Kidney (tissue), 22 donors: ENCODE measurements around the gene KCNC3. TPM values are rescaled to one million over a fixed set of nuclear protein-coding genes. Genes with fewer than 3 reads are reported as not detected.

ENCODE experiments used
- DNase-seq, 5 donors: peaks; one replicate each; pipeline ENCODE4 v3.0.0-alpha.2; 2013 to 2020
- FAIRE-seq: peaks from 2 replicates; lab custom pipeline; 2012; peaks lifted over from hg19 to GRCh38; lab: Jason Lieb, UNC
- H3K27ac ChIP-seq, 2 donors: one replicate each; pipeline ENCODE4 v1.7.0; 2013; ENCODE audit warnings: low read depth in 2 of 2, low read length in 2 of 2, inconsistent platforms in 1 of 2
- H3K27me3 ChIP-seq: one replicate; pipeline ENCODE4 v1.7.1; 2013; ENCODE audit warnings: low read length, inconsistent platforms; ENCODE audit not compliant: control insufficient read depth, insufficient read depth
- H3K36me3 ChIP-seq, 3 donors: one replicate each; pipeline versions ENCODE4 v1.7.0 to v1.7.1; 2013; ENCODE audit warnings: low read length in 3 of 3, control low read depth in 1 of 3, inconsistent platforms in 1 of 3; ENCODE audit not compliant: insufficient read depth in 3 of 3, control insufficient read depth in 2 of 3
- H3K4me1 ChIP-seq, 3 donors: one replicate each; pipeline versions ENCODE4 v1.7.0 to v1.7.1; 2013; ENCODE audit warnings: low read length in 3 of 3, inconsistent platforms in 1 of 3, low read depth in 1 of 3; ENCODE audit not compliant: control insufficient read depth in 2 of 3, insufficient read depth in 2 of 3
- H3K4me3 ChIP-seq, 3 donors: one replicate each; pipeline versions ENCODE4 v1.7.0 to v1.8.1; 2013; ENCODE audit warnings: low read length in 3 of 3, control low read depth in 1 of 3, inconsistent platforms in 1 of 3
- H3K9ac ChIP-seq, 3 donors: one replicate each; pipeline versions ENCODE4 v1.7.0 to v1.7.1; 2013; ENCODE audit warnings: low read length in 3 of 3, control low read depth in 1 of 3, inconsistent platforms in 1 of 3
- H3K9me3 ChIP-seq, 3 donors: one replicate each; pipeline versions ENCODE4 v1.7.0 to v1.7.1; 2013; ENCODE audit warnings: low read length in 3 of 3, control low read depth in 1 of 3, inconsistent platforms in 1 of 3; ENCODE audit not compliant: control insufficient read depth in 2 of 3, insufficient read depth in 1 of 3
- intact Hi-C: fragments of 100-400 bp; cut with DNase I; formaldehyde crosslinking; loops from one replicate; pipeline ENCODE4 v1.11.1; 2022
- long read RNA-seq, 10 donors: library from polyadenylated mRNA in 1 of 10; unstranded in 1 of 10; transcript quantifications; one replicate each; pipeline ENCODE4 v2.0.0 and lab custom pipeline, GENCODE V29; 2021 to 2026
- polyA plus RNA-seq: library from polyadenylated mRNA; stranded (reverse); fragments of 350-450 nt; fragmentation: Illumina TruSeq; extraction: RNeasy Lipid Tissue Mini Kit (QIAGEN cat#74804); gene quantifications from one replicate; pipeline ENCODE4 v1.2.3, GENCODE V29; 2014; ENCODE audit warnings: low read depth, low replicate concordance; ENCODE audit not compliant: insufficient read depth
- total RNA-seq: library from RNA; stranded (reverse); fragmentation: NEBNext Ultra II Directional; extraction: Animal tissue kit (Norgen Biotek cat#: 25700); gene quantifications from one replicate; pipeline ENCODE4 v1.2.1, GENCODE V29; 2021
- TF ChIP-seq, protein P1 (sequence below): IDR thresholded peaks from 3 replicates; pipeline ENCODE4 v1.5.1; 2012; ENCODE audit warnings: mild to moderate bottlenecking, moderate library complexity, borderline replicate concordance; ENCODE audit not compliant: insufficient read depth; ENCODE audit errors: extremely low read depth
- donor health status: control.
- donor health status: control.
- donor health status: control.
- donor health status: control.
- donor health status: control.
- donor health status: DM: yes; HTN: yes; CAD: no.
- donor health status: Normal renal cell carcinoma (clear cell type).

Gene KCNC3
- total RNA-seq (31.0 TPM), polyA plus RNA-seq (9.1 TPM)
- long read RNA-seq, donor 1: 0 reads
- long read RNA-seq, donor 2: 0 reads
- long read RNA-seq, donor 3, partial matches to known transcripts: 12 of 12 reads
- long read RNA-seq, donor 3, other reads (novel, unspliced or antisense): 0 of 12 reads
- long read RNA-seq, donor 4: 0 reads
- long read RNA-seq, donor 5: 0 reads
- long read RNA-seq, donor 6, partial matches to known transcripts: 5 of 5 reads
- long read RNA-seq, donor 6, other reads (novel, unspliced or antisense): 0 of 5 reads
- long read RNA-seq, donor 7, partial matches to known transcripts: 0 of 15 reads
- long read RNA-seq, donor 7, other reads (novel, unspliced or antisense): 15 of 15 reads
- long read RNA-seq, donor 8: 0 reads
- long read RNA-seq, donor 9: 0 reads
- long read RNA-seq, donor 10, partial matches to known transcripts: 8 of 8 reads
- long read RNA-seq, donor 10, other reads (novel, unspliced or antisense): 0 of 8 reads

DNA sequence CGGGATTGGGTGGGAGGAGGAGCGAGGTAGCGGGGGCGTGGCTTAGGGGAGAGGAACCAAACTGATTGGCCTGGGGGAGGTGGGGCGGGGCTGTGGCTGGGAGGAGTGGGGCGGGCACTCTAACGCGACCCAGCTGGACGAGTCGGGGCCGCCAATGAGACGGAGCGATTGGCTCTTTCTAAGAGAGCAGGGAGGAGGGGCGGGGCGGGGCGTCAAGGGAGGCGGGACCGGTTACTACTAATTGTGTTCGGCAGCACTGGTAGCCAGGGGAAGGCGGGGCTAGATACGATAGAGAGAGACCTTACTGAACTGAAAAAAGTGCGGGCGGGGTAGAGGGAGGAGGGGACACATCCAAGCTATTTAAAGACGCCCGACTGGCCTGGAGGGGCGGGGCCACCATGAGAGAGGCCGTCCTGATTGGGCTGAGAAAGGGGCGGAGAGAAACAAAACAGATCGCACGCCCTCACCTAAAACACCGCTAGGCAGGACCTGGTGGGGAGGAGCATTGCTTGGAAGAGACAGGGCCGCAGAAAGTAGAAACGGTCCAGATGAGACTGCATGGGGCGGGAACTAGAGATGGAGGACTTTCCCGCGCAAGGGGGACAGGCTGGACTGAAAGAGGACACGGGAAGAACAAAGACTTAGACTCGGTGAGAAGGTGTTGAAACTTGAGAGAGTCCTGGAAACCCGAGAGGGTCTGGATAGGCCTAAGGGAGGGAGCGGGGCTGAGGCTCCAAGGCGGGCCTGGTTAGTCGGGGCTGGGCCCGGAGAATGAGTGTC is at the start of gene KCNC3:
Gene KCNC3 (minus strand): TSS at position 232 of the 780 bp plus-strand sequence. CDS start 295 bp downstream, outside the sequence.
- H3K4me1 ChIP-seq: peaks cover 0 to 31% (median 0%) of the 10 kb centered on the region in 3 donors

GRCh38 chr19:50378863-50379236 is 49.7 kb upstream of the KCNC3 start:
- no peaks in the 10 kb centered on the region for H3K27me3 ChIP-seq

More for the DNA sequence above, at the start of gene KCNC3:
- intact Hi-C loops: no loop called here
- H3K36me3 ChIP-seq: no peaks in the 10 kb centered on the region
- peak within 1 kb of the TSS in 1 of 3 donors; percentile 35 for H3K9ac ChIP-seq
- FAIRE-seq (peak; percentile 97), DNase-seq (peak; percentile 100)
- H3K9me3 ChIP-seq: no peaks in the 10 kb centered on the region
- TF ChIP-seq, protein P1, sequence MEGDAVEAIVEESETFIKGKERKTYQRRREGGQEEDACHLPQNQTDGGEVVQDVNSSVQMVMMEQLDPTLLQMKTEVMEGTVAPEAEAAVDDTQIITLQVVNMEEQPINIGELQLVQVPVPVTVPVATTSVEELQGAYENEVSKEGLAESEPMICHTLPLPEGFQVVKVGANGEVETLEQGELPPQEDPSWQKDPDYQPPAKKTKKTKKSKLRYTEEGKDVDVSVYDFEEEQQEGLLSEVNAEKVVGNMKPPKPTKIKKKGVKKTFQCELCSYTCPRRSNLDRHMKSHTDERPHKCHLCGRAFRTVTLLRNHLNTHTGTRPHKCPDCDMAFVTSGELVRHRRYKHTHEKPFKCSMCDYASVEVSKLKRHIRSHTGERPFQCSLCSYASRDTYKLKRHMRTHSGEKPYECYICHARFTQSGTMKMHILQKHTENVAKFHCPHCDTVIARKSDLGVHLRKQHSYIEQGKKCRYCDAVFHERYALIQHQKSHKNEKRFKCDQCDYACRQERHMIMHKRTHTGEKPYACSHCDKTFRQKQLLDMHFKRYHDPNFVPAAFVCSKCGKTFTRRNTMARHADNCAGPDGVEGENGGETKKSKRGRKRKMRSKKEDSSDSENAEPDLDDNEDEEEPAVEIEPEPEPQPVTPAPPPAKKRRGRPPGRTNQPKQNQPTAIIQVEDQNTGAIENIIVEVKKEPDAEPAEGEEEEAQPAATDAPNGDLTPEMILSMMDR: no peak
- peaks cover 9% of the 10 kb centered on the region for H3K27me3 ChIP-seq
- peak within 1 kb of the TSS; percentile 74 to 81 (median 79) for H3K4me3 ChIP-seq
- H3K27ac ChIP-seq: peak within 1 kb of the TSS; percentile 70 to 84

GRCh38 chr19:50378169-50378862 is 49.1 kb upstream of the KCNC3 start:
- TF ChIP-seq, protein P1: no peak
- Histone ChIP-seq H3K4me1 (no peaks in the 10 kb centered on the region), H3K4me3 (no peak overlapping the region), H3K27ac (no peak overlapping the region), H3K36me3 (peaks cover 0 to 32% (median 18%) of the 10 kb centered on the region in 3 donors), H3K9me3 (no peaks in the 10 kb centered on the region), H3K27me3 (no peaks in the 10 kb centered on the region), H3K9ac (no peak overlapping the region)
- DNase-seq: peak in 1 of 5 donors; percentile 48
- intact Hi-C loops: no loop called here
- no peak for FAIRE-seq

More at GRCh38 chr19:50378863-50379236, 49.7 kb upstream of the KCNC3 start:
- no peaks in the 10 kb centered on the region for H3K9me3 ChIP-seq
- DNase-seq (peak in 1 of 5 donors; percentile 42), FAIRE-seq (no peak)
- intact Hi-C loops: no loop called here
- peaks cover 0 to 4% (median 0%) of the 10 kb centered on the region in 3 donors for H3K4me1 ChIP-seq
- no peak overlapping the region for H3K9ac ChIP-seq
- peaks cover 0 to 32% (median 18%) of the 10 kb centered on the region in 3 donors for H3K36me3 ChIP-seq
- TF ChIP-seq, protein P1: no peak
- no peak overlapping the region for H3K27ac ChIP-seq
- H3K4me3 ChIP-seq: no peak overlapping the region
